HepG2 (cell line): ENCODE data around the gene WNT5B. TPM values are rescaled to one million over a fixed set of nuclear protein-coding genes. Genes with fewer than 3 reads are reported as not detected.

Source experiments
- ATAC-seq: fragments of 200-7000 bp; cut with Tn5 transposase; 3 replicates; pipeline ENCODE4 v1.9.1; 2020; ENCODE audit warnings: mild to moderate bottlenecking, moderate library complexity
- BruUV-seq: library from RNA; stranded (reverse); fragments of 400-500 nt; replicated peaks from 2 replicates; lab custom pipeline; 2021; lab: Mats Ljungman, UMichigan
- CTCF ChIA-PET: fragments of 300-600 bp; formaldehyde crosslinking; extraction: SDS; loops from one replicate; lab custom pipeline; 2021; ENCODE audit warnings: low total read pairs, inconsistent platforms, low intra/inter-chr PET ratio; lab: Yijun Ruan, JAX
- POLR2A ChIA-PET: fragments of 350-600 bp; sonication (Branson Sonifier 250); formaldehyde crosslinking; loops from one replicate; lab custom pipeline; 2020; ENCODE audit warnings: antibody characterized with exemption, inconsistent platforms; lab: Yijun Ruan, JAX
- DNase-seq: peaks from one replicate; pipeline ENCODE4 v3.0.0-alpha.2; 2015; ENCODE audit warnings: low spot score
- FAIRE-seq: peaks from 3 replicates; lab custom pipeline; 2011; peaks lifted over from hg19 to GRCh38; lab: Jason Lieb, UNC
- H2AFZ ChIP-seq: one replicate; pipeline ENCODE4 v1.6.1; 2011; ENCODE audit warnings: low read length, inconsistent platforms
- H3K27ac ChIP-seq: fragments of 300-600 bp; 3 replicates; pipeline ENCODE4 v1.8.0; 2011; ENCODE audit warnings: mixed run types, mild to moderate bottlenecking, mixed read lengths, low read length, inconsistent platforms; ENCODE audit not compliant: insufficient read depth; ENCODE audit errors: extremely low read length
- H3K27me3 ChIP-seq, 2 experiments: fragments of 200-600 bp in 1 of 2; 2 replicates in 1 of 2; 3 replicates in 1 of 2; pipeline versions ENCODE4 v1.6.0 to v1.8.0; 2011; ENCODE audit warnings: low read length in 2 of 2, mild to moderate bottlenecking in 2 of 2, moderate library complexity in 2 of 2, inconsistent platforms in 1 of 2; ENCODE audit not compliant: insufficient read depth in 2 of 2, control insufficient read depth in 1 of 2
- H3K36me3 ChIP-seq, 2 experiments: fragments of 200-600 bp in 1 of 2; replicated peaks in 1 of 2; 2 replicates in 1 of 2; 3 replicates in 1 of 2; pipeline versions ENCODE4 v1.5.1 to v1.8.0; 2011; ENCODE audit warnings: low read length in 2 of 2, inconsistent platforms in 1 of 2; ENCODE audit not compliant: insufficient read depth in 2 of 2, control insufficient read depth in 1 of 2
- H3K4me1 ChIP-seq: 2 replicates; pipeline ENCODE4 v1.5.1; 2012; ENCODE audit warnings: low read length, inconsistent platforms; ENCODE audit not compliant: insufficient read depth
- H3K4me2 ChIP-seq: 2 replicates; pipeline ENCODE4 v1.6.0; 2011; ENCODE audit warnings: low read depth, low read length, inconsistent platforms
- H3K4me3 ChIP-seq, 3 experiments: fragments of 200-600 bp in 1 of 3; sonication (generic), shearing (Covaris generic) in 1 of 3; replicated peaks in 1 of 3; 2 replicates each; pipeline ENCODE4 v1.5.1; 2011 to 2016; ENCODE audit warnings: low read length in 3 of 3, inconsistent platforms in 2 of 3, low read depth in 2 of 3, mild to moderate bottlenecking in 2 of 3, control low read depth in 1 of 3, mixed read lengths in 1 of 3; ENCODE audit not compliant: insufficient read depth in 1 of 3
- H3K79me2 ChIP-seq: one replicate; pipeline ENCODE4 v1.6.1; 2011; ENCODE audit warnings: low read length, inconsistent platforms; ENCODE audit not compliant: insufficient read depth
- H3K9ac ChIP-seq: 2 replicates; pipeline ENCODE4 v1.6.0; 2011; ENCODE audit warnings: mild to moderate bottlenecking, low read depth, low read length, inconsistent platforms; ENCODE audit not compliant: insufficient read depth
- H3K9me3 ChIP-seq: 2 replicates; pipeline ENCODE4 v1.5.1; 2012; ENCODE audit warnings: mild to moderate bottlenecking, low read length
- H4K20me1 ChIP-seq: 2 replicates; pipeline ENCODE4 v1.6.0; 2011; ENCODE audit warnings: inconsistent platforms, mild to moderate bottlenecking, low read length, moderate library complexity; ENCODE audit not compliant: insufficient read depth
- BHLHE40 ChIP-seq: IDR thresholded peaks from 2 replicates; pipeline ENCODE4 v1.6.1; 2011; ENCODE audit warnings: low read length, improper control_type of control experiment
- CCAR2 ChIP-seq: fragments of 200-400 bp; formaldehyde crosslinking; optimal IDR thresholded peaks from 2 replicates; pipeline ENCODE3; 2018; ENCODE audit warnings: low read depth, mild to moderate bottlenecking, low read length, moderate library complexity
- GZF1 ChIP-seq: sonication (generic); formaldehyde crosslinking; IDR thresholded peaks from 2 replicates; pipeline ENCODE4 v1.5.1; 2020; ENCODE audit warnings: mild to moderate bottlenecking, missing genetic modification reagents
- KMT2A ChIP-seq: sonication (generic); formaldehyde crosslinking; IDR thresholded peaks from 2 replicates; pipeline ENCODE4 v1.4.0; 2020; ENCODE audit warnings: missing genetic modification reagents
- NCOR1 ChIP-seq: fragments of 200-600 bp; sonication (generic); IDR thresholded peaks from 2 replicates; pipeline ENCODE4 v1.7.0; 2017; ENCODE audit warnings: antibody characterized with exemption, low read length, borderline replicate concordance
- RCOR2 ChIP-seq: IDR thresholded peaks from 2 replicates; pipeline ENCODE4 v1.6.1; 2016; ENCODE audit warnings: missing biosample characterization, missing genetic modification reagents
- RFXAP ChIP-seq: sonication (generic); formaldehyde crosslinking; IDR thresholded peaks from 2 replicates; pipeline ENCODE4 v1.4.0; 2020; ENCODE audit warnings: missing genetic modification reagents, borderline replicate concordance
- RNF2 ChIP-seq: fragments of 450-650 bp; conservative IDR thresholded peaks from 2 replicates; pipeline ENCODE4 v1.6.1; 2016; ENCODE audit warnings: low read depth
- SP1 ChIP-seq, 2 experiments: fragments of 450-650 bp in 1 of 2; sonication (generic) in 1 of 2; formaldehyde crosslinking in 1 of 2; IDR thresholded peaks; 2 replicates each; pipeline versions ENCODE4 v1.4.0 to v1.6.1; 2016 to 2020; ENCODE audit warnings: missing genetic modification reagents in 1 of 2
- THRA ChIP-seq: sonication (generic); formaldehyde crosslinking; IDR thresholded peaks from 2 replicates; pipeline ENCODE4 v1.4.0; 2020; ENCODE audit warnings: missing genetic modification reagents, borderline replicate concordance
- THYN1 ChIP-seq: sonication (generic); formaldehyde crosslinking; IDR thresholded peaks from 2 replicates; pipeline ENCODE4 v1.8.1; 2023; ENCODE audit warnings: low read depth, mild to moderate bottlenecking, moderate library complexity, missing genetic modification reagents, borderline replicate concordance
- TP53 ChIP-seq: sonication (generic); formaldehyde crosslinking; conservative IDR thresholded peaks from 2 replicates; pipeline ENCODE4 v1.4.0; 2020; ENCODE audit warnings: missing genetic modification reagents
- ZMYM2 ChIP-seq: sonication (generic); formaldehyde crosslinking; IDR thresholded peaks from 2 replicates; pipeline ENCODE4 v1.8.0; 2022; ENCODE audit warnings: mild to moderate bottlenecking, missing genetic modification reagents
- ZNF331 ChIP-seq: sonication (generic); formaldehyde crosslinking; IDR thresholded peaks from 2 replicates; pipeline ENCODE4 v1.4.0; 2020; ENCODE audit warnings: missing genetic modification reagents
- ZNF337 ChIP-seq: sonication (generic); formaldehyde crosslinking; IDR thresholded peaks from 2 replicates; pipeline ENCODE4 v1.5.1; 2020; ENCODE audit warnings: missing genetic modification reagents, low read depth, mild to moderate bottlenecking, borderline replicate concordance
- ZNF512B ChIP-seq: sonication (generic); formaldehyde crosslinking; IDR thresholded peaks from 2 replicates; pipeline ENCODE4 v1.5.1; 2020; ENCODE audit warnings: missing genetic modification reagents, mild to moderate bottlenecking, borderline replicate concordance
- ZNF629 ChIP-seq: sonication (generic); formaldehyde crosslinking; conservative IDR thresholded peaks from 2 replicates; pipeline ENCODE4 v1.5.0; 2020; ENCODE audit warnings: missing genetic modification reagents
- ZNF782 ChIP-seq: sonication (generic); formaldehyde crosslinking; IDR thresholded peaks from 2 replicates; pipeline ENCODE4 v1.4.0; 2020; ENCODE audit warnings: missing genetic modification reagents, mild to moderate bottlenecking, borderline replicate concordance
- whole genome bisulfite sequencing: methylation state at CpG from one replicate; pipeline ENCODE4 v1.1.6; 2017; ENCODE audit warnings: low lambda C conversion rate; 5-methylcytosine and 5-hydroxymethylcytosine counted together
- in situ Hi-C: cut with HindIII; loops from 2 replicates; pipeline ENCODE4 v1.10.0; 2017; ENCODE audit warnings: low pct_unique_long_range_greater_than_20kb; ENCODE audit not compliant: extremely low pct_ligation_motif_present
- intact Hi-C: fragments of 100-400 bp; cut with micrococcal nuclease; formaldehyde crosslinking; loops from one replicate; pipeline ENCODE4 v1.10.0; 2022; ENCODE audit not compliant: unreplicated experiment
- polyA plus RNA-seq, 8 experiments: library from polyadenylated mRNA; depleted of rRNA in 3 of 8; stranded (reverse) in 7 of 8; unstranded in 1 of 8; fragments of >200 nt; fragmentation: Illumina TruSeq in 4 of 8; extraction: Trizol in 4 of 8; gene quantifications; 2 replicates each; pipeline versions ENCODE4 v1.2.1 to v1.2.3, GENCODE V29; 2011 to 2016; ENCODE audit warnings: low read depth in 4 of 8, missing spikeins in 1 of 8, mixed read lengths in 1 of 8; ENCODE audit not compliant: insufficient read depth in 1 of 8
- total RNA-seq, 5 experiments: library from RNA; depleted of rRNA; stranded (reverse); fragments of >200 nt; fragmentation: Illumina TruSeq; extraction: Trizol; gene quantifications; 2 replicates each; pipeline ENCODE4 v1.2.3, GENCODE V29; 2016; ENCODE audit warnings: low read depth in 1 of 5
- TF ChIP-seq, protein P1 (sequence below): sonication (generic); formaldehyde crosslinking; IDR thresholded peaks from 2 replicates; pipeline ENCODE4 v1.5.0; 2020; ENCODE audit warnings: missing genetic modification reagents, mild to moderate bottlenecking, borderline replicate concordance

WNT5B gene
- total and polyA plus RNA-seq, 2 of the 13 experiments (the other 11 are each of a cell fraction or from before 2014, with no cell fraction given) = 0.04 TPM; not detected in 1

DNA sequence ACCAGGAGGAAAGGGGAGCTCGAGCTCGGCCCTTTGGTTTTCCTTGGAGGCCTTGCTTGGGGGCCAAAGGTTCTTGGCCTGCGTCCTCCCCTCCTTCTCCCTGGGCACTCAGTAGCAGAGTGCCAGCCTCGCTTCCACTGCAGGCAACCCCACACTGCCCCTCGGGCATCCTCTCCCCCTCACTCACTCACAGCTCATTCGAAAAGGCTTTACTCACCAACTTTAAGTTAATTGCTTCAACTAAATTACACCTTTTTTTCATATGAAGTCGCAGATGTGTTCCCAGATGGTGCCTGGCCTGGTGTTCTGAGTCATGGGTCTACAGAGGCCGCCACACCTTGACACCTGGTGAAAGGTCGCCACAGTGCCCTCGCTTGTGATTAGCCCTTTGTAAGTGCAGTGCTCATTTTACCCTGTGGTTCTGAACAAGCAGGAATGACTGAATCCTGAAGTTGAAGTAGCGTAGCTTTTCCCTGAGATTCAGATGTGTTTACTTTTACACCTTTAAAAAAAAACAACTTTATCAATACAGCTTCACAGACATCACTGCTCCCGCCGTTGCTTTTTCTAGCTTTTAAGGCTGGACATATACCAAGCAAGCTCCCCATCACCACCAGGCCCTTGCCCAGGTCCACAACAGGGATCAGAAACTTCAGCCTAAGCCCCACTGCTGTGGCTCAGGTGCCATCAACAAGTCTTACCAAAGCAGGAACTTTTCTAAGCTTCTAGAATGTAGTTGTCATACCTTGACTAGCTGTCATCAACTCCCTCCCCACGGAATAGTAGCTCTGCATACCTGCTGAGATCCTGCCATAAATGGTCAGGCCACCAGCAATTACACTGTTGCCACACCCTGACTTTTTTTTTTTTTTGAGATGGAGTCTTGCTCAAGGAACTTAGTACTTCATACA lies 41.6 kb downstream of the WNT5B start (continued):
- TF ChIP-seq ZNF782 (no peak), THYN1 (CRISPR knock-in tag) (no peak)

GRCh38 chr12:1676043-1676442 lies 47.0 kb downstream of the WNT5B start:
- CTCF ChIA-PET = no interaction called here
- no peak overlapping the region for H3K9ac ChIP-seq
- H3K27me3 ChIP-seq = no peaks in the 10 kb centered on the region; a peak in 1 of 5 replicates
- FAIRE-seq (no peak), DNase-seq (no peak), ATAC-seq (no peak)
- H2AFZ ChIP-seq = no peak overlapping the region
- H3K4me1 ChIP-seq = peaks cover 15% of the 10 kb centered on the region
- H3K4me2 ChIP-seq = no peak overlapping the region
- no peak overlapping the region for H3K27ac ChIP-seq
- no peaks in the 10 kb centered on the region for H3K36me3 ChIP-seq
- H3K4me3 ChIP-seq = no peak overlapping the region
- no TSS peak for BruUV-seq
- 61% methylated on average over 3 of the region's 3 CpGs for WGBS
- no peaks in the 10 kb centered on the region for H3K9me3 ChIP-seq
- POLR2A ChIA-PET = no interaction called here
- H3K79me2 ChIP-seq = no peaks in the 10 kb centered on the region
- intact Hi-C loops = no loop called here
- H4K20me1 ChIP-seq = no peaks in the 10 kb centered on the region
- in situ Hi-C loops = no loop called here
- no peak for TF ChIP-seq SP1 (IDR thresholded peaks at IDR 0.05)
- TF ChIP-seq SP1 (CRISPR knock-in tag; IDR thresholded peaks at IDR 0.05) = no peak
- no peak for TF ChIP-seq GZF1
- TF ChIP-seq RFXAP (CRISPR knock-in tag) = no peak
- no peak for TF ChIP-seq RCOR2 (CRISPR knock-in tag)
- TF ChIP-seq, protein P1, sequence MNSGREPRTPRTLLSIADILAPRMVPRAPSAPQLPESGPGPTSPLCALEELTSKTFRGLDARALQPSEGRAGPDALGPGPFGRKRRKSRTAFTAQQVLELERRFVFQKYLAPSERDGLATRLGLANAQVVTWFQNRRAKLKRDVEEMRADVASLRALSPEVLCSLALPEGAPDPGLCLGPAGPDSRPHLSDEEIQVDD (CRISPR knock-in tag) = no peak
- no peak for TF ChIP-seq NCOR1
- TF ChIP-seq KMT2A = no peak
- TF ChIP-seq THRA (CRISPR knock-in tag) = no peak
- no peak for TF ChIP-seq ZNF337 (CRISPR knock-in tag)
- no peak for TF ChIP-seq BHLHE40
- no peak for TF ChIP-seq ZNF512B (CRISPR knock-in tag)
- no peak for TF ChIP-seq RNF2
- no peak for TF ChIP-seq ZNF629 (CRISPR knock-in tag)
- TF ChIP-seq ZMYM2 (CRISPR knock-in tag) = no peak
- TF ChIP-seq TP53 (CRISPR knock-in tag) = no peak
- no peak for TF ChIP-seq ZNF331
- TF ChIP-seq CCAR2 = no peak
